ENCODE results near the gene KLK15.

Gene KLK15

DNA sequence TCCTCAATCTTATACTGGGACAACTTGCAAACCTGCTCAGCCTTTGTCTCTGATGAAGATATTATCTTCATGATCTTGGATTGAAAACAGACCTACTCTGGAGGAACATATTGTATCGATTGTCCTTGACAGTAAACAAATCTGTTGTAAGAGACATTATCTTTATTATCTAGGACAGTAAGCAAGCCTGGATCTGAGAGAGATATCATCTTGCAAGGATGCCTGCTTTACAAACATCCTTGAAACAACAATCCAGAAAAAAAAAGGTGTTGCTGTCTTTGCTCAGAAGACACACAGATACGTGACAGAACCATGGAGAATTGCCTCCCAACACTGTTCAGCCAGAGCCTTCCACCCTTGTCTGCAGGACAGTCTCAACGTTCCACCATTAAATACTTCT is 17.4 kb upstream of the KLK15 start:
- ChIA-PET POLR2A (ENCODE audit: low non-redundant PET) (no interaction called here), CTCF (no interaction called here)
- H3K27ac ChIP-seq = no peak overlapping the region
- DNase-seq (ENCODE audit: low spot score) = no peak
- TF ChIP-seq, protein P1, sequence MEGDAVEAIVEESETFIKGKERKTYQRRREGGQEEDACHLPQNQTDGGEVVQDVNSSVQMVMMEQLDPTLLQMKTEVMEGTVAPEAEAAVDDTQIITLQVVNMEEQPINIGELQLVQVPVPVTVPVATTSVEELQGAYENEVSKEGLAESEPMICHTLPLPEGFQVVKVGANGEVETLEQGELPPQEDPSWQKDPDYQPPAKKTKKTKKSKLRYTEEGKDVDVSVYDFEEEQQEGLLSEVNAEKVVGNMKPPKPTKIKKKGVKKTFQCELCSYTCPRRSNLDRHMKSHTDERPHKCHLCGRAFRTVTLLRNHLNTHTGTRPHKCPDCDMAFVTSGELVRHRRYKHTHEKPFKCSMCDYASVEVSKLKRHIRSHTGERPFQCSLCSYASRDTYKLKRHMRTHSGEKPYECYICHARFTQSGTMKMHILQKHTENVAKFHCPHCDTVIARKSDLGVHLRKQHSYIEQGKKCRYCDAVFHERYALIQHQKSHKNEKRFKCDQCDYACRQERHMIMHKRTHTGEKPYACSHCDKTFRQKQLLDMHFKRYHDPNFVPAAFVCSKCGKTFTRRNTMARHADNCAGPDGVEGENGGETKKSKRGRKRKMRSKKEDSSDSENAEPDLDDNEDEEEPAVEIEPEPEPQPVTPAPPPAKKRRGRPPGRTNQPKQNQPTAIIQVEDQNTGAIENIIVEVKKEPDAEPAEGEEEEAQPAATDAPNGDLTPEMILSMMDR (conservative IDR thresholded peaks at IDR 0.05; ENCODE audit: low read depth) = no peak

DNA sequence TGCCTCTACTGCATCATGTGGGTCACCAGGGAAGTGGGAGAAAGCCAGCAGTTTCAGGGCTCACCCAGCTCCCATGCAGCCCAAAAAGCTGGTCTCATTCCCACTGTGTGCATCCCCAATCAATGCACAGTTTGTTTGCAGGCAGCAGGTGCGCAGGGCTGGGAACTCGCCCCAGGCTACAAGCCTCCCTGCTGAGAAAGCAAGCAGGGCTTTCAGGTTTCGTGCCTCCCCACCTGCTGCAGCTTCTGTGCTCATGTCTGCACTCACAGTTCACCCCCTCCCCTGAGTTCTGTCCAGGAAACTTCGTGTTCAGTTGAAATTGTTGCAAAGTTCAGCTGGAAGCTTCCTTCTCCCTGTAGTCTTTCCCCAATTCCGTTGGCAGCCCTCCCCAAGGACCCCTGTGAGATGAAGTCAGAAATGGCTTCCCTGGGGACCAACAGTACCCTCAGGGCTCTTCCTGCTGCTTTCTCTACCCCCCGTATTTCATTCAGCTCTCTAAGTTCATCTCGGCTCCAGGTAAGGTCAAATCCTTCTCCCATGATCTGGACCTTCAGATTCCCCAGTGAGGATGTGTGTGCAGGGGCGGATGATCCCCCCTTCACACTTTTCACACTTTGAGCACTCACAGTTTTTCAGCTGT is 11.0 kb upstream of the KLK15 start:
- TF ChIP-seq, protein P1 (conservative IDR thresholded peaks at IDR 0.05; ENCODE audit: low read depth) = no peak
- POLR2A ChIA-PET (ENCODE audit: low non-redundant PET) = no interaction called here
- CTCF ChIA-PET = no interaction called here
- no peak for DNase-seq (ENCODE audit: low spot score)
- H3K27ac ChIP-seq = no peak overlapping the region

DNA sequence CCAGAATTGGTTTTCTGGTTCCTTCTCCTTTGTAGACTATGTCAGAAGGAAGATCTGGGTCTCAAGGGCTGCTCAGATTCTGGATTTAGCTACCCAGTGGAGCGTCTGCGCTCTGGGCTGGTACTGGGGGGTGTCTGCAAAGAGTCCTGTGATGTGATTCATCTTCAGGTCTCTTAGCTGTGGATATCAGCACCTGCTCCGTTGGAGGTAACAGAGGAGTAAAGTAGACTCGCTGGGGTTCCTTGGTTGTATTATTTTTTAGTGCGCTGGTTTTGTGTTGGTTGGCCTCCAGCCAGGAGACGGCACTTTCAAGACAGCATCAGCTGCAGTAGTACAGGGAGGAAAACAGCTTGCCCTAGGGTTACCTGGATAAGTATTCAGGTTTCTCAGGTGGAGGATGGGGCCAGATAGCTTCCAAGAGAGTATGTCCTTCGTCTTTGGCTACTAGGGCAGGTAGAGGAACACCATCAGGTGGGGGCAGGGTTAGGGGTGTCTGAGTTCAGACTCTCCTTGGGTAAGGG is 10.4 kb upstream of the KLK15 start:
- ChIA-PET CTCF (no interaction called here), POLR2A (ENCODE audit: low non-redundant PET) (no interaction called here)
- no peak overlapping the region for H3K27ac ChIP-seq
- TF ChIP-seq, protein P1 (conservative IDR thresholded peaks at IDR 0.05; ENCODE audit: low read depth) = no peak
- DNase-seq (ENCODE audit: low spot score) = no peak

DNA sequence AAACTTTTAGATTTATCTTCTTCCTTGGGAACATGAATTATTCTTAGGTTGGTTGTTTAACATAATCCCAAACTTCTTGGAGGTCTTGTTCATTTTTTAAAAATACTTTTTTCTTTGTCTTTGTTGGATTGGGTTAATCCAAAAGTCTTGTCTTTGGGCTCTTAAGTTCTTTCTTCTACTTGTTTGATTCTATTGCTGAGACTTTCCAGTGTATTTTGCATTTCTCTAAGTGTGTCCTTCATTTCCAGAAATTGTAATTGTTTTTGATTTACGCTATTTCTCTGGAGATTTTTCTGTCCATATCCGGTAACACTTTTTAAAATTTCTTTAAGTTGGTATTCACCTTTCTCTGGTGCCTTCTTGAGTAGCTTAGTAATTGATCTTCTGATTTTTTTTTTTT is 9.8 kb upstream of the KLK15 start:
- ChIA-PET CTCF (no interaction called here), POLR2A (ENCODE audit: low non-redundant PET) (no interaction called here)
- no peak overlapping the region for H3K27ac ChIP-seq
- no peak for DNase-seq (ENCODE audit: low spot score)
- TF ChIP-seq, protein P1 (conservative IDR thresholded peaks at IDR 0.05; ENCODE audit: low read depth) = no peak

DNA sequence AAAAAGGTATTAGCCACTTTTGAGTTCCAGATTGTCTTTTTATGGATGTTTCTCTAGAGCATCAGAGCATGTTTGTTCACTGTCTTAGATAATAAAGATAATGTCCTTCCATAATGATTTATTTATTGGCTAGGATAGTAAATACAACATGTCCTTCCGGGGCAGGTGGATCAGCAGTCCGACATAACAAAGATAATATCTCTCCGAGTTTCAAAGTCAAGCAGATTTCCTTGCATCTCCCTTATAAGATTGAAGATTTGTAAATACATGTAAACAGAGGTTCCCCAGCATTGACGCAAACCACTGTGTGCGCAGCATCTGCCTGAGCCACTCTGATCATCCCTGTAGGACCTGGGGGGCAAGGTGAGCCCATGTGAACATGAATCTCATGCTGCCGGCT is 8.8 kb upstream of the KLK15 start:
- POLR2A ChIA-PET (ENCODE audit: low non-redundant PET) = no interaction called here
- CTCF ChIA-PET = no interaction called here
- TF ChIP-seq, protein P1 (conservative IDR thresholded peaks at IDR 0.05; ENCODE audit: low read depth) = no peak
- H3K27ac ChIP-seq = no peak overlapping the region
- DNase-seq (ENCODE audit: low spot score) = no peak

DNA sequence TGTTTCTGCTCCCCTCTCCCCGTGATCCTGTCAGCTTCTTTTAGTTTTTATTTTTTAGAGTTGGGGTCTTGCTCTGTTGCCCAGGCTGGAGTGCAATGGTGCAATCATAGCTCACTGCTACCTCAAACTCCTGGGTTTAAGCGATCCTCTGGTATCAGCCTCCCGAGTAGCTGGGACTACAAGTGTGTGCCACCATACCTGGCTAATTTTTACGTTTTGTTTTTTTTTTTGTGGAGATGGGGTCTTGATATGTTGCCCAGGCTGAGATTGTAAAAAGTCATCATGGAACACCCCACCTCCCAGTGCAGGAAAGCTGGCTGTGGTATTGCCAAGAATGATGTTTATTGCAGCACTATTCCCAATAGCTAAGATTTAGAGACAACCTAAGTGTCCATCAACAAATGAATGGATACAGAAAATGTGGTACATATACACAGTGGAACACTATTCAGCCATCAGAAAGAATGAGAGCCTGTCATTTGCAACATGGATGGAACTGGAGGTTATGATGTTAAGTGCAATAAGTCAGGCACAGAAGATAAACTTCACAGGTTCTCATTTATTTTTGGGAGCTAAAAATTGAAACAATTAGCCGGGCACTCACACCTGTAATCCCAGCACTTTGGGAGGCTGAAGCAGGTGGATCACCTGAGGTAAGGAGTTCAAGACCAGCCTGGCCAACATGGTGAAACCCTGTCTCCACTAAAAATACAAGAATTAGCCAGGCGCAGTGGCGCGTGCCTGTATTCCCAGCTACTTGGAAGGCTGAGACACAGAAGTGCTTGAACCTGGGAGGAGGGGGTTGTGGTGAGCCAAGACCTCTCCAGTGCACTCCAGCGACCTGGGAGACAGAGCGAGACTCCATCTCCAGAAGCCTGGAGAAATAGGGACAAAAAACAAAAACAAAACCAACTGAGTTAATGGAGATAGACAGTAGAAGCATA is 6.6 kb upstream of the KLK15 start:
- TF ChIP-seq, protein P1 (conservative IDR thresholded peaks at IDR 0.05; ENCODE audit: low read depth) = no peak
- POLR2A ChIA-PET (ENCODE audit: low non-redundant PET) = no interaction called here
- DNase-seq (ENCODE audit: low spot score) = no peak
- CTCF ChIA-PET = interaction anchor here (0.6 kb wide), 2 partner anchors 61 to 351 kb away, joined by 3 to 5 read pairs; no protein-coding TSS in a partner anchor
- no peak overlapping the region for H3K27ac ChIP-seq
